Testis (tissue), 2 donors: ENCODE results near the gene RMND1.

Source experiments
- CTCF ChIP-seq, 3 experiments: fragments of 450-650 bp in 2 of 3; fragments of 200-600 bp in 1 of 3; sonication (generic) in 1 of 3; IDR thresholded peaks; one replicate each; pipeline ENCODE4 v1.5.1; 2016 to 2019; ENCODE audit warnings: antibody characterized with exemption in 3 of 3, mild to moderate bottlenecking in 2 of 3, moderate library complexity in 1 of 3
- POLR2A ChIP-seq: fragments of 450-650 bp; IDR thresholded peaks from one replicate; pipeline ENCODE4 v1.6.1; 2017; ENCODE audit warnings: antibody characterized with exemption, mild to moderate bottlenecking, moderate library complexity

GRCh38 chr6:151425561-151425960 is 26.4 kb downstream of the RMND1 start:
- TF ChIP-seq POLR2A (no peak), CTCF (IDR thresholded peaks at IDR 0.05) (no peak)
